ENCODE results near the gene TENM4.

Gene TENM4

DNA sequence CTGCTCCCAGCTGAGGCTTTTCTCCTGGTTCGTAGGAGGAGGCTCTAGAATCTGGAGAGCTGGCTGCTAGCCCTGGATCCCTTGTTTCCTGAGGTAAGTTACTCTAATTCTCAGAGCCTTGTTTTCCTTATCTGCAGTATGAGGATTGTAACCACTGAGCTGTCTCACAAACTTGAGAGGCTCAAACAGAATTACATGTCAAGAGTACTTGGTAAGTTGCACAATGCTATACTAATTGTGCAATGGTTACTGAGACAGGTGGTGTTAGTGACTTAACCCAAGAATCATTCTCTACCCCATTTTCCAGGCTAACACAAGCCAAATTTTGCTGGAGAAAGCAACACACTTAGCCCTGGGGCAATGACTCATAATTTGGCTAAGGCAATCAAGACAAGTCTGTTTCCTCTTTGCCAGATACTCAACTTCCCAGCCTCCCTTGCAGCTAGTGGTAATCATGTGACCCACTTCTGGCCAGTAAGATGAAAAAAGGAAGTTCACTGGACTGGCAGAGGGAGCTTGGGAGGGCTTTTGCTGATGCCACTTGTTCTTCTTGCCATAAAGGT lies 348.0 kb downstream of the TENM4 start:
- no peaks in the 10 kb centered on the region for H3K9me3 ChIP-seq (ENCODE audit: control insufficient read depth, insufficient read depth, low read depth, low read length)
- no peaks in the 10 kb centered on the region for H3K4me1 ChIP-seq (ENCODE audit: control insufficient read depth, insufficient read depth, low read length)
- TF ChIP-seq ZIC2 (tag by site-specific recombination; IDR thresholded peaks at IDR 0.05) (no peak), ZBTB21 (tag by site-specific recombination; IDR thresholded peaks at IDR 0.05) (no peak), ZNF548 (tag by site-specific recombination; IDR thresholded peaks at IDR 0.05) (no peak), GFI1B (tag by site-specific recombination; IDR thresholded peaks at IDR 0.05) (no peak), ZNF768 (tag by site-specific recombination; IDR thresholded peaks at IDR 0.05) (no peak), ZBTB17 (tag by site-specific recombination; IDR thresholded peaks at IDR 0.05) (no peak), ZXDB (tag by site-specific recombination; IDR thresholded peaks at IDR 0.05) (no peak), ZNF629 (tag by site-specific recombination; IDR thresholded peaks at IDR 0.05) (no peak), HOXA7 (CRISPR knock-in tag; IDR thresholded peaks at IDR 0.05; ENCODE audit: borderline replicate concordance) (no peak), FEZF1 (tag by site-specific recombination; IDR thresholded peaks at IDR 0.05) (no peak), ZNF600 (tag by site-specific recombination; IDR thresholded peaks at IDR 0.05) (no peak), ZNF23 (tag by site-specific recombination; IDR thresholded peaks at IDR 0.05; ENCODE audit: borderline replicate concordance) (no peak), SCRT2 (tag by site-specific recombination; IDR thresholded peaks at IDR 0.05) (no peak), ZNF2 (tag by site-specific recombination; IDR thresholded peaks at IDR 0.05) (no peak), ZNF10 (tag by site-specific recombination; IDR thresholded peaks at IDR 0.05) (no peak)
- TF ChIP-seq, protein P1, sequence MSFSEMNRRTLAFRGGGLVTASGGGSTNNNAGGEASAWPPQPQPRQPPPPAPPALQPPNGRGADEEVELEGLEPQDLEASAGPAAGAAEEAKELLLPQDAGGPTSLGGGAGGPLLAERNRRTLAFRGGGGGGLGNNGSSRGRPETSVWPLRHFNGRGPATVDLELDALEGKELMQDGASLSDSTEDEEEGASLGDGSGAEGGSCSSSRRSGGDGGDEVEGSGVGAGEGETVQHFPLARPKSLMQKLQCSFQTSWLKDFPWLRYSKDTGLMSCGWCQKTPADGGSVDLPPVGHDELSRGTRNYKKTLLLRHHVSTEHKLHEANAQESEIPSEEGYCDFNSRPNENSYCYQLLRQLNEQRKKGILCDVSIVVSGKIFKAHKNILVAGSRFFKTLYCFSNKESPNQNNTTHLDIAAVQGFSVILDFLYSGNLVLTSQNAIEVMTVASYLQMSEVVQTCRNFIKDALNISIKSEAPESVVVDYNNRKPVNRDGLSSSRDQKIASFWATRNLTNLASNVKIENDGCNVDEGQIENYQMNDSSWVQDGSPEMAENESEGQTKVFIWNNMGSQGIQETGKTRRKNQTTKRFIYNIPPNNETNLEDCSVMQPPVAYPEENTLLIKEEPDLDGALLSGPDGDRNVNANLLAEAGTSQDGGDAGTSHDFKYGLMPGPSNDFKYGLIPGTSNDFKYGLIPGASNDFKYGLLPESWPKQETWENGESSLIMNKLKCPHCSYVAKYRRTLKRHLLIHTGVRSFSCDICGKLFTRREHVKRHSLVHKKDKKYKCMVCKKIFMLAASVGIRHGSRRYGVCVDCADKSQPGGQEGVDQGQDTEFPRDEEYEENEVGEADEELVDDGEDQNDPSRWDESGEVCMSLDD (tag by site-specific recombination; IDR thresholded peaks at IDR 0.05) = no peak
- TF ChIP-seq, protein P2, sequence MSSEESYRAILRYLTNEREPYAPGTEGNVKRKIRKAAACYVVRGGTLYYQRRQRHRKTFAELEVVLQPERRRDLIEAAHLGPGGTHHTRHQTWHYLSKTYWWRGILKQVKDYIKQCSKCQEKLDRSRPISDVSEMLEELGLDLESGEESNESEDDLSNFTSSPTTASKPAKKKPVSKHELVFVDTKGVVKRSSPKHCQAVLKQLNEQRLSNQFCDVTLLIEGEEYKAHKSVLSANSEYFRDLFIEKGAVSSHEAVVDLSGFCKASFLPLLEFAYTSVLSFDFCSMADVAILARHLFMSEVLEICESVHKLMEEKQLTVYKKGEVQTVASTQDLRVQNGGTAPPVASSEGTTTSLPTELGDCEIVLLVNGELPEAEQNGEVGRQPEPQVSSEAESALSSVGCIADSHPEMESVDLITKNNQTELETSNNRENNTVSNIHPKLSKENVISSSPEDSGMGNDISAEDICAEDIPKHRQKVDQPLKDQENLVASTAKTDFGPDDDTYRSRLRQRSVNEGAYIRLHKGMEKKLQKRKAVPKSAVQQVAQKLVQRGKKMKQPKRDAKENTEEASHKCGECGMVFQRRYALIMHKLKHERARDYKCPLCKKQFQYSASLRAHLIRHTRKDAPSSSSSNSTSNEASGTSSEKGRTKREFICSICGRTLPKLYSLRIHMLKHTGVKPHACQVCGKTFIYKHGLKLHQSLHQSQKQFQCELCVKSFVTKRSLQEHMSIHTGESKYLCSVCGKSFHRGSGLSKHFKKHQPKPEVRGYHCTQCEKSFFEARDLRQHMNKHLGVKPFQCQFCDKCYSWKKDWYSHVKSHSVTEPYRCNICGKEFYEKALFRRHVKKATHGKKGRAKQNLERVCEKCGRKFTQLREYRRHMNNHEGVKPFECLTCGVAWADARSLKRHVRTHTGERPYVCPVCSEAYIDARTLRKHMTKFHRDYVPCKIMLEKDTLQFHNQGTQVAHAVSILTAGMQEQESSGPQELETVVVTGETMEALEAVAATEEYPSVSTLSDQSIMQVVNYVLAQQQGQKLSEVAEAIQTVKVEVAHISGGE (tag by site-specific recombination; conservative IDR thresholded peaks at IDR 0.05; ENCODE audit: low read depth) = no peak
- TF ChIP-seq, protein P3, sequence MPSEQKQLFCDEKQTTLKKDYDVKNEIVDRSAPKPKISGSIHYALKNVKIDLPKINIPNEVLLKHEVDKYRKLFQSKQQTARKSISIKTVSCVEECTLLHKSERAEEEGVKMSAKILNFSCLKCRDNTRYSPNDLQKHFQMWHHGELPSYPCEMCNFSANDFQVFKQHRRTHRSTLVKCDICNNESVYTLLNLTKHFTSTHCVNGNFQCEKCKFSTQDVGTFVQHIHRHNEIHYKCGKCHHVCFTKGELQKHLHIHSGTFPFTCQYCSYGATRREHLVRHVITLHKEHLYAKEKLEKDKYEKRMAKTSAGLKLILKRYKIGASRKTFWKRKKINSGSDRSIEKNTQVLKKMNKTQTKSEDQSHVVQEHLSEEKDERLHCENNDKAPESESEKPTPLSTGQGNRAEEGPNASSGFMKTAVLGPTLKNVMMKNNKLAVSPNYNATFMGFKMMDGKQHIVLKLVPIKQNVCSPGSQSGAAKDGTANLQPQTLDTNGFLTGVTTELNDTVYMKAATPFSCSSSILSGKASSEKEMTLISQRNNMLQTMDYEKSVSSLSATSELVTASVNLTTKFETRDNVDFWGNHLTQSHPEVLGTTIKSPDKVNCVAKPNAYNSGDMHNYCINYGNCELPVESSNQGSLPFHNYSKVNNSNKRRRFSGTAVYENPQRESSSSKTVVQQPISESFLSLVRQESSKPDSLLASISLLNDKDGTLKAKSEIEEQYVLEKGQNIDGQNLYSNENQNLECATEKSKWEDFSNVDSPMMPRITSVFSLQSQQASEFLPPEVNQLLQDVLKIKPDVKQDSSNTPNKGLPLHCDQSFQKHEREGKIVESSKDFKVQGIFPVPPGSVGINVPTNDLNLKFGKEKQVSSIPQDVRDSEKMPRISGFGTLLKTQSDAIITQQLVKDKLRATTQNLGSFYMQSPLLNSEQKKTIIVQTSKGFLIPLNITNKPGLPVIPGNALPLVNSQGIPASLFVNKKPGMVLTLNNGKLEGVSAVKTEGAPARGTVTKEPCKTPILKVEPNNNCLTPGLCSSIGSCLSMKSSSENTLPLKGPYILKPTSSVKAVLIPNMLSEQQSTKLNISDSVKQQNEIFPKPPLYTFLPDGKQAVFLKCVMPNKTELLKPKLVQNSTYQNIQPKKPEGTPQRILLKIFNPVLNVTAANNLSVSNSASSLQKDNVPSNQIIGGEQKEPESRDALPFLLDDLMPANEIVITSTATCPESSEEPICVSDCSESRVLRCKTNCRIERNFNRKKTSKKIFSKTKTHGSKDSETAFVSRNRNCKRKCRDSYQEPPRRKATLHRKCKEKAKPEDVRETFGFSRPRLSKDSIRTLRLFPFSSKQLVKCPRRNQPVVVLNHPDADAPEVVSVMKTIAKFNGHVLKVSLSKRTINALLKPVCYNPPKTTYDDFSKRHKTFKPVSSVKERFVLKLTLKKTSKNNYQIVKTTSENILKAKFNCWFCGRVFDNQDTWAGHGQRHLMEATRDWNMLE (tag by site-specific recombination; conservative IDR thresholded peaks at IDR 0.05; ENCODE audit: low read depth) = no peak
- POLR2A ChIA-PET = no interaction called here
- no peaks in the 10 kb centered on the region for H3K36me3 ChIP-seq (ENCODE audit: control insufficient read depth in 2 of 2, insufficient read depth in 1 of 2, low read length in 2 of 2)
- no peak overlapping the region for H3K4me3 ChIP-seq (ENCODE audit: low read depth, low read length)
- CTCF ChIA-PET = no interaction called here
- H3K27ac ChIP-seq (ENCODE audit: extremely low read depth, low read depth, low read length) = no peak overlapping the region
